Neural cell (in vitro differentiated cells): ENCODE measurements around the gene MGAT5B. TPM values are rescaled to one million over a fixed set of nuclear protein-coding genes. Genes with fewer than 3 reads are reported as not detected.

Experiments used
- H2AFZ ChIP-seq: fragments of 200-600, 300-800 bp; sonication (generic), shearing (Covaris generic); 2 replicates; pipeline ENCODE4 v1.6.0; 2014; ENCODE audit warnings: low read depth, mild to moderate bottlenecking, antibody characterized with exemption, low read length, moderate library complexity
- H3F3A ChIP-seq: fragments of 200-600 bp; shearing (Covaris generic); 2 replicates; pipeline ENCODE4 v1.6.1; 2016; ENCODE audit warnings: mild to moderate bottlenecking, moderate library complexity, mixed read lengths, antibody characterized with exemption, low read length; ENCODE audit not compliant: insufficient read depth, poor library complexity, severe bottlenecking
- H3K27ac ChIP-seq: fragments of 200-600, 300-800 bp; sonication (generic), shearing (Covaris generic); 2 replicates; pipeline ENCODE4 v1.5.1; 2014; ENCODE audit warnings: mild to moderate bottlenecking, low read length, moderate library complexity
- H3K27me3 ChIP-seq: fragments of 300-800, 200-600 bp; sonication (generic), shearing (Covaris generic); 2 replicates; pipeline ENCODE4 v1.6.0; 2014; ENCODE audit warnings: mild to moderate bottlenecking, low read depth, low read length, moderate library complexity; ENCODE audit not compliant: insufficient read depth
- H3K36me3 ChIP-seq: fragments of 300-800, 200-600 bp; sonication (generic), shearing (Covaris generic); 2 replicates; pipeline ENCODE4 v1.5.1; 2014; ENCODE audit warnings: mild to moderate bottlenecking, antibody characterized with exemption, low read length, moderate library complexity; ENCODE audit not compliant: insufficient read depth
- H3K4me2 ChIP-seq: fragments of 300-800, 200-600 bp; sonication (generic), shearing (Covaris generic); 2 replicates; pipeline ENCODE4 v1.6.0; 2014; ENCODE audit warnings: mild to moderate bottlenecking, low read length
- H3K4me3 ChIP-seq: fragments of 300-800, 200-600 bp; sonication (generic), shearing (Covaris generic); 2 replicates; pipeline ENCODE4 v1.5.1; 2014; ENCODE audit warnings: mild to moderate bottlenecking, low read length, moderate library complexity
- H3K79me2 ChIP-seq: fragments of 200-600 bp; shearing (Covaris generic); replicated peaks from 2 replicates; pipeline ENCODE4 v1.6.0; 2014; ENCODE audit warnings: mild to moderate bottlenecking, low read length, moderate library complexity; ENCODE audit not compliant: insufficient read depth
- H3K9ac ChIP-seq: fragments of 300-800, 200-600 bp; sonication (generic), shearing (Covaris generic); 2 replicates; pipeline ENCODE4 v1.6.1; 2016; ENCODE audit warnings: mild to moderate bottlenecking, low read length, mixed read lengths
- H3K9me2 ChIP-seq: fragments of 200-600 bp; shearing (Covaris generic); 2 replicates; pipeline ENCODE4 v1.6.1; 2016; ENCODE audit warnings: mild to moderate bottlenecking, low read length, mixed read lengths; ENCODE audit not compliant: insufficient read depth
- H3K9me3 ChIP-seq: fragments of 200-600, 300-800 bp; sonication (generic), shearing (Covaris generic); 2 replicates; pipeline ENCODE4 v1.6.1; 2016; ENCODE audit warnings: mild to moderate bottlenecking, mixed run types, low read length, moderate library complexity, mixed read lengths
- H4K20me1 ChIP-seq: fragments of 200-600 bp; shearing (Covaris generic); 2 replicates; pipeline ENCODE4 v1.6.1; 2016; ENCODE audit warnings: mild to moderate bottlenecking, mixed run types; ENCODE audit not compliant: insufficient read depth
- CTCF ChIP-seq: fragments of 450-650 bp; IDR thresholded peaks from 2 replicates; pipeline ENCODE4 v1.5.1; 2014; ENCODE audit warnings: antibody characterized with exemption, mild to moderate bottlenecking, moderate library complexity; ENCODE audit not compliant: poor library complexity, severe bottlenecking
- EP300 ChIP-seq: fragments of 450-650 bp; conservative IDR thresholded peaks from 2 replicates; pipeline ENCODE4 v1.6.1; 2014; ENCODE audit warnings: antibody characterized with exemption, mild to moderate bottlenecking, moderate library complexity; ENCODE audit not compliant: poor library complexity, severe bottlenecking
- EZH2 ChIP-seq: fragments of 200-600, 300-800 bp; shearing (Covaris generic), sonication (generic); IDR thresholded peaks from 2 replicates; pipeline ENCODE4 v1.6.1; 2014; ENCODE audit warnings: antibody characterized with exemption, low read length, borderline replicate concordance, mild to moderate bottlenecking; ENCODE audit not compliant: insufficient read depth, poor library complexity, severe bottlenecking
- MXI1 ChIP-seq: fragments of 450-650 bp; conservative IDR thresholded peaks from 2 replicates; pipeline ENCODE4 v1.6.1; 2014; ENCODE audit warnings: antibody characterized with exemption, mild to moderate bottlenecking; ENCODE audit not compliant: poor library complexity, severe bottlenecking
- POLR2AphosphoS5 ChIP-seq: IDR thresholded peaks from 2 replicates; pipeline ENCODE4 v1.6.1; 2012
- RAD21 ChIP-seq: fragments of 450-650 bp; conservative IDR thresholded peaks from 2 replicates; pipeline ENCODE4 v1.6.1; 2014; ENCODE audit warnings: antibody characterized with exemption, mild to moderate bottlenecking, moderate library complexity
- REST ChIP-seq: IDR thresholded peaks from 2 replicates; pipeline ENCODE4 v1.6.1; 2012; ENCODE audit warnings: borderline replicate concordance
- SMC3 ChIP-seq: fragments of 450-650 bp; conservative IDR thresholded peaks from 2 replicates; pipeline ENCODE4 v1.6.1; 2014; ENCODE audit warnings: antibody characterized with exemption, mild to moderate bottlenecking, moderate library complexity; ENCODE audit not compliant: poor library complexity
- TAF1 ChIP-seq: IDR thresholded peaks from 2 replicates; pipeline ENCODE4 v1.6.1; 2012; ENCODE audit warnings: low read depth
- polyA plus RNA-seq: library from polyadenylated mRNA; depleted of rRNA; stranded (reverse); fragments of >200 nt; gene quantifications from 2 replicates; pipeline ENCODE4 v1.2.3, GENCODE V29; 2014

Gene MGAT5B
- polyA plus RNA-seq, 1 donor from 2014 or later, result 8.8 TPM

GRCh38 chr17:76983075-76983775 is 115.0 kb downstream of the MGAT5B start:
- no peak overlapping the region for H2AFZ ChIP-seq
- peak overlapping the region; percentile 34 for H3K27ac ChIP-seq
- H3K27me3 ChIP-seq, result no peaks in the 10 kb centered on the region
- H3F3A ChIP-seq, result no peaks in the 10 kb centered on the region
- H3K9me3 ChIP-seq, result no peaks in the 10 kb centered on the region
- TF ChIP-seq MXI1 (no peak), EZH2 (no peak), POLR2AphosphoS5 (no peak), TAF1 (no peak), CTCF (no peak), SMC3 (no peak), REST (no peak), EP300 (no peak), RAD21 (no peak)
- no peaks in the 10 kb centered on the region for H4K20me1 ChIP-seq
- no peak overlapping the region for H3K4me2 ChIP-seq
- H3K9me2 ChIP-seq, result no peaks in the 10 kb centered on the region
- no peaks in the 10 kb centered on the region for H3K36me3 ChIP-seq
- no peak overlapping the region for H3K4me3 ChIP-seq
- H3K79me2 ChIP-seq, result no peaks in the 10 kb centered on the region
- H3K9ac ChIP-seq, result peak overlapping the region; percentile 12

GRCh38 chr17:76986365-76986764 is 118.2 kb downstream of the MGAT5B start:
- TF ChIP-seq EZH2 (no peak), SMC3 (no peak), CTCF (no peak), REST (no peak), RAD21 (no peak), TAF1 (no peak), EP300 (no peak), POLR2AphosphoS5 (no peak), MXI1 (no peak)
- H3K4me3 ChIP-seq, result no peak overlapping the region
- H3K9ac ChIP-seq, result no peak overlapping the region
- H3K27me3 ChIP-seq, result no peaks in the 10 kb centered on the region
- H3K36me3 ChIP-seq, result no peaks in the 10 kb centered on the region
- H3K27ac ChIP-seq, result no peak overlapping the region
- H3K9me2 ChIP-seq, result no peaks in the 10 kb centered on the region
- H3K79me2 ChIP-seq, result no peaks in the 10 kb centered on the region
- H2AFZ ChIP-seq, result no peak overlapping the region
- no peak overlapping the region for H3K4me2 ChIP-seq
- H3K9me3 ChIP-seq, result no peaks in the 10 kb centered on the region
- no peaks in the 10 kb centered on the region for H4K20me1 ChIP-seq
- no peaks in the 10 kb centered on the region for H3F3A ChIP-seq
